Activated CD8-positive, alpha-beta T cell treated with anti-CD3 and anti-CD28 coated beads for 36 hours (primary cell): ENCODE results near the gene MRTFA. TPM values are rescaled to one million over a fixed set of nuclear protein-coding genes. Genes with fewer than 3 reads are reported as not detected.

Source experiments
- ATAC-seq: fragments of 200-7000 bp; cut with Tn5 transposase; one replicate; pipeline ENCODE4 v1.10.0; 2021; ENCODE audit warnings: mild to moderate bottlenecking, moderate library complexity
- CTCF ChIA-PET: fragments of 350-600 bp; sonication (Branson Sonifier 250); formaldehyde crosslinking; loops from one replicate; lab custom pipeline; 2021; ENCODE audit warnings: antibody characterized with exemption; lab: Charles Lee
- POLR2A ChIA-PET: fragments of 350-600 bp; sonication (Branson Sonifier 250); formaldehyde crosslinking; loops from one replicate; lab custom pipeline; 2021; ENCODE audit warnings: antibody characterized with exemption; lab: Charles Lee
- DNase-seq: peaks from one replicate; pipeline ENCODE4 v3.0.0-alpha.2; 2020
- H3K27ac Mint-ChIP-seq: one replicate; pipeline ENCODE4 v1.8.0; 2021; ENCODE audit warnings: mild to moderate bottlenecking, mixed read lengths
- H3K27me3 Mint-ChIP-seq: one replicate; pipeline ENCODE4 v1.8.0; 2021; ENCODE audit warnings: mixed read lengths
- H3K36me3 Mint-ChIP-seq: one replicate; pipeline ENCODE4 v1.8.0; 2021; ENCODE audit warnings: low read depth, mixed read lengths
- H3K4me1 Mint-ChIP-seq: one replicate; pipeline ENCODE4 v1.8.0; 2021; ENCODE audit warnings: low read depth, mixed read lengths
- H3K4me3 Mint-ChIP-seq: one replicate; pipeline ENCODE4 v1.8.0; 2021; ENCODE audit warnings: mild to moderate bottlenecking, moderate library complexity, mixed read lengths
- H3K9me3 Mint-ChIP-seq: one replicate; pipeline ENCODE4 v1.8.0; 2021; ENCODE audit warnings: mixed read lengths
- CTCF ChIP-seq: fragments of 200-600 bp; IDR thresholded peaks from one replicate; pipeline ENCODE4 v1.8.0; 2022; ENCODE audit warnings: antibody characterized with exemption, mild to moderate bottlenecking
- intact Hi-C: fragments of 100-400 bp; cut with micrococcal nuclease; formaldehyde crosslinking; loops from one replicate; pipeline ENCODE4 v1.10.0; 2022
- total RNA-seq, 2 experiments: library from RNA; stranded (reverse); gene quantifications; one replicate each; pipeline ENCODE4 v1.2.3, GENCODE V29; 2021

The MRTFA gene
- total RNA-seq, 2 experiments from 2014 or later, result 37.4 to 40.0 TPM

- ChIA-PET POLR2A (interaction anchor here (0.6 to 1.0 kb wide), 2 partner anchors 29 to 258 kb away, joined by 3 read pairs; no protein-coding TSS in a partner anchor), CTCF (interaction anchor here (1.0 to 5.7 kb wide), 15 partner anchors 9 to 160 kb away, joined by 4 to 139 read pairs (median 5); no protein-coding TSS in a partner anchor)
- TF ChIP-seq CTCF, result no peak
- DNase-seq, result no peak
- Mint-ChIP-seq H3K4me3 (no peak overlapping the region), H3K36me3 (no peaks in the 10 kb centered on the region), H3K27me3 (no peaks in the 10 kb centered on the region), H3K9me3 (no peaks in the 10 kb centered on the region), H3K27ac (no peak overlapping the region), H3K4me1 (peaks cover 34% of the 10 kb centered on the region)
- ATAC-seq, result no peak
- intact Hi-C loops, result loop anchor here (2.0 kb wide), 1 partner anchor 49 kb away; no protein-coding TSS in a partner anchor
Observed at GRCh38 chr22:40485813-40486667, 150.5 kb downstream of the MRTFA start.

- Mint-ChIP-seq H3K36me3 (no peaks in the 10 kb centered on the region), H3K4me1 (peaks cover 39% of the 10 kb centered on the region), H3K27ac (no peak overlapping the region), H3K4me3 (no peak overlapping the region), H3K9me3 (no peaks in the 10 kb centered on the region), H3K27me3 (no peaks in the 10 kb centered on the region)
- ChIA-PET POLR2A (interaction anchor here (1.0 to 1.8 kb wide), 2 partner anchors 11 to 28 kb away, joined by 3 read pairs; no protein-coding TSS in a partner anchor), CTCF (interaction anchor here (1.1 to 5.7 kb wide), 7 partner anchors 17 to 161 kb away, joined by 4 to 139 read pairs (median 5); no protein-coding TSS in a partner anchor)
- TF ChIP-seq CTCF, result no peak
- intact Hi-C loops, result no loop called here
- no peak for ATAC-seq
- no peak for DNase-seq
Observed at GRCh38 chr22:40484906-40485669, 151.4 kb downstream of the MRTFA start.

- intact Hi-C loops, result no loop called here
- H3K9me3 Mint-ChIP-seq, result no peaks in the 10 kb centered on the region
- H3K36me3 Mint-ChIP-seq, result no peaks in the 10 kb centered on the region
- POLR2A ChIA-PET, result no interaction called here
- no peak overlapping the region for H3K4me3 Mint-ChIP-seq
- no peaks in the 10 kb centered on the region for H3K27me3 Mint-ChIP-seq
- H3K27ac Mint-ChIP-seq, result no peak overlapping the region
- DNase-seq, result no peak
- TF ChIP-seq CTCF, result no peak
- peaks cover 45% of the 10 kb centered on the region for H3K4me1 Mint-ChIP-seq
- no peak for ATAC-seq
- CTCF ChIA-PET, result interaction anchor here (0.8 to 1.4 kb wide), 2 partner anchors 22 to 46 kb away, joined by 3 read pairs; no protein-coding TSS in a partner anchor
Observed at GRCh38 chr22:40482886-40483285, 153.6 kb downstream of the MRTFA start.

GRCh38 chr22:40482391-40482790, 154.1 kb downstream of the MRTFA start:
- peaks cover 41% of the 10 kb centered on the region for H3K4me1 Mint-ChIP-seq
- no peaks in the 10 kb centered on the region for H3K27me3 Mint-ChIP-seq
- CTCF ChIA-PET, result interaction anchor here (0.7 to 4.4 kb wide), 3 partner anchors 15 to 46 kb away, joined by 3 to 43 read pairs (median 3); no protein-coding TSS in a partner anchor
- no peaks in the 10 kb centered on the region for H3K9me3 Mint-ChIP-seq
- ATAC-seq (no peak), DNase-seq (no peak)
- no peaks in the 10 kb centered on the region for H3K36me3 Mint-ChIP-seq
- POLR2A ChIA-PET, result no interaction called here
- intact Hi-C loops, result no loop called here
- TF ChIP-seq CTCF, result no peak
- H3K27ac Mint-ChIP-seq, result no peak overlapping the region
- no peak overlapping the region for H3K4me3 Mint-ChIP-seq
